ENCODE results near the gene PAPPA2.

The PAPPA2 gene

DNA sequence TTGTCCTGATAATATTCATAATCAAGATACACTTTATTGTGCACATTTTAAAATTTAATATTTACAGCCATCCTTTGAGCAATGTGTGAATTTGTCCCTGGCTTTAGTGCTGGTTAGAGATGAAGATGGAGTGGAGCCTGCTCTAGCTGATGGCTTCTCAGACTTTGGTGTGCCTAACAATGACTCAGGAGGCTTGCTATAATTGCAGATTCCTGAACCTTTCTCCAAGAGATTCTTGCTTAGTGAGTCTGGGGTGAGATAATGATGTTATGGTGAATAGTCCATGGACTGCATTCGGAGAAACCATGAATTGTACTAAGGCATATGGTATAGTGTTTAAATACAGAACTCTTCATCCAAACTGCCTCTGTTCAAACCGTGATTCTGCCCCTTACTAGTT is 307.1 kb downstream of the PAPPA2 start:
- TF ChIP-seq EZH2 (optimal IDR thresholded peaks at IDR 0.05; ENCODE audit: low read depth, low read length) (no peak), EZH2phosphoT487 (IDR thresholded peaks at IDR 0.05; ENCODE audit: low read length) (no peak)
- TF ChIP-seq, protein P1, sequence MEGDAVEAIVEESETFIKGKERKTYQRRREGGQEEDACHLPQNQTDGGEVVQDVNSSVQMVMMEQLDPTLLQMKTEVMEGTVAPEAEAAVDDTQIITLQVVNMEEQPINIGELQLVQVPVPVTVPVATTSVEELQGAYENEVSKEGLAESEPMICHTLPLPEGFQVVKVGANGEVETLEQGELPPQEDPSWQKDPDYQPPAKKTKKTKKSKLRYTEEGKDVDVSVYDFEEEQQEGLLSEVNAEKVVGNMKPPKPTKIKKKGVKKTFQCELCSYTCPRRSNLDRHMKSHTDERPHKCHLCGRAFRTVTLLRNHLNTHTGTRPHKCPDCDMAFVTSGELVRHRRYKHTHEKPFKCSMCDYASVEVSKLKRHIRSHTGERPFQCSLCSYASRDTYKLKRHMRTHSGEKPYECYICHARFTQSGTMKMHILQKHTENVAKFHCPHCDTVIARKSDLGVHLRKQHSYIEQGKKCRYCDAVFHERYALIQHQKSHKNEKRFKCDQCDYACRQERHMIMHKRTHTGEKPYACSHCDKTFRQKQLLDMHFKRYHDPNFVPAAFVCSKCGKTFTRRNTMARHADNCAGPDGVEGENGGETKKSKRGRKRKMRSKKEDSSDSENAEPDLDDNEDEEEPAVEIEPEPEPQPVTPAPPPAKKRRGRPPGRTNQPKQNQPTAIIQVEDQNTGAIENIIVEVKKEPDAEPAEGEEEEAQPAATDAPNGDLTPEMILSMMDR (IDR thresholded peaks at IDR 0.05; ENCODE audit: low read length) = no peak

DNA sequence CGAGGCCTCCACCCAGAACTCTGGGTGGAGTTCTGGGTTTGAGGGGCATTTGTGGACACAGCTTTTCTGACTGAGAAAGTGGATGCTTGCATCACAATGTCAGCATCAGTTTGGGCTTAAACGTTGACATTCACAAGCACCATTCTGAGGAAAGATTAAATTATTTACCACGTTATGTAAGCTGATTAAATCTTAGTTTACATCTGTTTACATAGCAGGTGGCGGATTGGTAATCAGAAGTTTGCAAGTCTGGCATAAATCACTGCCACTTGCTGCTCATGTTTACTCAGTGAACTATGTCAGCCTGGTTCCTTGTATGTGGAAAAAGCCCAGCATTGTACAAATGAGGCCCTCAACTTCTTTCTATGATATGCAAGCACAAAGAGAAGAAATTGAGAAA is 310.1 kb downstream of the PAPPA2 start:
- H2AFZ ChIP-seq (ENCODE audit: low read length) = no peak overlapping the region
- no peaks in the 10 kb centered on the region for H3K9me3 ChIP-seq (replicated peaks; ENCODE audit: insufficient read depth, low read length)
- H3K4me2 ChIP-seq (ENCODE audit: low read depth, low read length) = no peak overlapping the region
- no peak for DNase-seq
- H3K9me2 ChIP-seq (replicated peaks; ENCODE audit: insufficient read depth, low read length) = no peaks in the 10 kb centered on the region
- H3K27me3 ChIP-seq (replicated peaks; ENCODE audit: insufficient read depth, low read length) = no peaks in the 10 kb centered on the region
- no peaks in the 10 kb centered on the region for H3K36me3 ChIP-seq (replicated peaks; ENCODE audit: insufficient read depth, low read length)
- H3K4me3 ChIP-seq (ENCODE audit: low read length) = no peak overlapping the region
- H3K27ac ChIP-seq (ENCODE audit: low read length) = no peak overlapping the region
- H3K4me1 ChIP-seq (ENCODE audit: low read length) = no peaks in the 10 kb centered on the region
- no peak overlapping the region for H3K9ac ChIP-seq (ENCODE audit: low read length)
- no peaks in the 10 kb centered on the region for H4K20me1 ChIP-seq (ENCODE audit: insufficient read depth, low read length)
- TF ChIP-seq, protein P1 (IDR thresholded peaks at IDR 0.05; ENCODE audit: low read length) = no peak
- TF ChIP-seq EZH2 (optimal IDR thresholded peaks at IDR 0.05; ENCODE audit: low read depth, low read length) (no peak), EZH2phosphoT487 (IDR thresholded peaks at IDR 0.05; ENCODE audit: low read length) (no peak)
- H3K79me2 ChIP-seq (ENCODE audit: low read length) = no peaks in the 10 kb centered on the region
- H3F3A ChIP-seq (ENCODE audit: insufficient read depth, low read length) = no peaks in the 10 kb centered on the region

More for the DNA sequence above, 307.1 kb downstream of the PAPPA2 start:
- DNase-seq = no peak
- H3K27ac ChIP-seq (ENCODE audit: low read length) = no peak overlapping the region
- H3K9me3 ChIP-seq (replicated peaks; ENCODE audit: insufficient read depth, low read length) = no peaks in the 10 kb centered on the region
- H3F3A ChIP-seq (ENCODE audit: insufficient read depth, low read length) = no peaks in the 10 kb centered on the region
- H3K4me3 ChIP-seq (ENCODE audit: low read length) = no peak overlapping the region
- no peaks in the 10 kb centered on the region for H3K4me1 ChIP-seq (ENCODE audit: low read length)
- H3K4me2 ChIP-seq (ENCODE audit: low read depth, low read length) = no peak overlapping the region
- no peaks in the 10 kb centered on the region for H4K20me1 ChIP-seq (ENCODE audit: insufficient read depth, low read length)
- H3K27me3 ChIP-seq (replicated peaks; ENCODE audit: insufficient read depth, low read length) = no peaks in the 10 kb centered on the region
- no peaks in the 10 kb centered on the region for H3K79me2 ChIP-seq (ENCODE audit: low read length)
- no peak overlapping the region for H3K9ac ChIP-seq (ENCODE audit: low read length)
- H2AFZ ChIP-seq (ENCODE audit: low read length) = no peak overlapping the region
- no peaks in the 10 kb centered on the region for H3K9me2 ChIP-seq (replicated peaks; ENCODE audit: insufficient read depth, low read length)
- no peaks in the 10 kb centered on the region for H3K36me3 ChIP-seq (replicated peaks; ENCODE audit: insufficient read depth, low read length)

DNA sequence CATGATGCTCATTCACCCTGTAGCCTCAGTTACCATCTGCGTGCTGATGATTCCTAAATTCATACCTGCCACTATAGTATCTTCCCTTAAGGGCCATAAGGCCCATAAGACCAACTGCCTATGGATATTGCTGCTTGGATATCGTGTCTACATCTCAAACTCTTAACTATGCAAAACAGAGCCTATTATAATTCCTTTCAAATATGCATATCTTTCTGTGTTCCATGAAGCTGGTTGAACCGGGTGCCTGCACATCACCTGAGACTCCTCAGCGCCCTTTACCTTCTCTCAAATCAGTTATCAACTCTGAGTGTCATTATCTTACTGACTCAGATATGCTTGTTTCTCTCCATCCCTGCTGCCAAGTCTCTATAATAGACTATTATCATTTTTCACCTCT is 311.2 kb downstream of the PAPPA2 start:
- Histone ChIP-seq H3K4me1 (ENCODE audit: low read length) (no peaks in the 10 kb centered on the region), H3K4me3 (ENCODE audit: low read length) (no peak overlapping the region), H3K36me3 (replicated peaks; ENCODE audit: insufficient read depth, low read length) (no peaks in the 10 kb centered on the region), H3K4me2 (ENCODE audit: low read depth, low read length) (no peak overlapping the region), H3K9me2 (replicated peaks; ENCODE audit: insufficient read depth, low read length) (no peaks in the 10 kb centered on the region), H3K9ac (ENCODE audit: low read length) (no peak overlapping the region), H3K27ac (ENCODE audit: low read length) (no peak overlapping the region), H3K27me3 (replicated peaks; ENCODE audit: insufficient read depth, low read length) (no peaks in the 10 kb centered on the region), H2AFZ (ENCODE audit: low read length) (no peak overlapping the region), H4K20me1 (ENCODE audit: insufficient read depth, low read length) (no peaks in the 10 kb centered on the region), H3K9me3 (replicated peaks; ENCODE audit: insufficient read depth, low read length) (no peaks in the 10 kb centered on the region), H3F3A (ENCODE audit: insufficient read depth, low read length) (no peaks in the 10 kb centered on the region), H3K79me2 (ENCODE audit: low read length) (no peaks in the 10 kb centered on the region)
- DNase-seq = no peak
- no peak for TF ChIP-seq EZH2phosphoT487 (IDR thresholded peaks at IDR 0.05; ENCODE audit: low read length)
- TF ChIP-seq, protein P1 (IDR thresholded peaks at IDR 0.05; ENCODE audit: low read length) = no peak
- TF ChIP-seq EZH2 (optimal IDR thresholded peaks at IDR 0.05; ENCODE audit: low read depth, low read length) = no peak

Data from MM.1S (cell line).